ENCODE measurements around the gene NSD2.

Gene NSD2

GRCh38 chr4:1855333-1856070 lies 15.7 kb upstream of the NSD2 start:
- peak overlapping the region; percentile 79 to 87 for H3K4me3 ChIP-seq (ENCODE audit: low read depth in 1 of 2, low read length in 2 of 2)
- no peaks in the 10 kb centered on the region for H3K27me3 ChIP-seq (ENCODE audit: control insufficient read depth in 1 of 2, insufficient read depth in 2 of 2, low read length in 2 of 2)
- peak overlapping the region; percentile 35 for H3K27ac ChIP-seq (ENCODE audit: low read depth, low read length)
- peaks cover 41 to 52% of the 10 kb centered on the region in 2 donors for H3K4me1 ChIP-seq (ENCODE audit: control insufficient read depth in 1 of 2, insufficient read depth in 2 of 2, low read length in 2 of 2)
- peak overlapping the region; percentile 70 to 89 for H3K9ac ChIP-seq (ENCODE audit: low read depth in 1 of 2, low read length in 2 of 2)
- no peaks in the 10 kb centered on the region for H3K9me3 ChIP-seq (ENCODE audit: control insufficient read depth in 1 of 2, low read length in 2 of 2)
- no peaks in the 10 kb centered on the region for H3K36me3 ChIP-seq (ENCODE audit: control insufficient read depth in 1 of 2, insufficient read depth in 2 of 2, low read length in 2 of 2)

- H3K4me1 ChIP-seq (ENCODE audit: control insufficient read depth in 1 of 2, insufficient read depth in 2 of 2, low read length in 2 of 2), result peaks cover 37 to 47% of the 10 kb centered on the region in 2 donors
- no peaks in the 10 kb centered on the region for H3K27me3 ChIP-seq (ENCODE audit: control insufficient read depth in 1 of 2, insufficient read depth in 2 of 2, low read length in 2 of 2)
- H3K4me3 ChIP-seq (ENCODE audit: low read depth in 1 of 2, low read length in 2 of 2), result peak within 1 kb of the TSS; percentile 79 to 87
- peak within 1 kb of the TSS; percentile 67 for H3K27ac ChIP-seq (ENCODE audit: low read depth, low read length)
- H3K9me3 ChIP-seq (ENCODE audit: control insufficient read depth in 1 of 2, low read length in 2 of 2), result no peaks in the 10 kb centered on the region
- peak within 1 kb of the TSS; percentile 70 to 89 for H3K9ac ChIP-seq (ENCODE audit: low read depth in 1 of 2, low read length in 2 of 2)
- H3K36me3 ChIP-seq (ENCODE audit: control insufficient read depth in 1 of 2, insufficient read depth in 2 of 2, low read length in 2 of 2), result no peaks in the 10 kb centered on the region
Measured at GRCh38 chr4:1856071-1856942, 14.9 kb upstream of the NSD2 start, which contains the start of gene LETM1. LETM1 (minus strand) TSS chr4:1856156; CDS start chr4:1855950, 206 bp downstream.

- no peaks in the 10 kb centered on the region for H3K27me3 ChIP-seq (ENCODE audit: control insufficient read depth in 1 of 2, insufficient read depth in 2 of 2, low read length in 2 of 2)
- H3K9me3 ChIP-seq (ENCODE audit: control insufficient read depth in 1 of 2, low read length in 2 of 2), result no peaks in the 10 kb centered on the region
- peak overlapping the region; percentile 79 to 86 for H3K4me3 ChIP-seq (ENCODE audit: low read depth in 1 of 2, low read length in 2 of 2)
- H3K36me3 ChIP-seq (ENCODE audit: control insufficient read depth in 1 of 2, insufficient read depth in 2 of 2, low read length in 2 of 2), result no peaks in the 10 kb centered on the region
- H3K9ac ChIP-seq (ENCODE audit: low read depth in 1 of 2, low read length in 2 of 2), result peak overlapping the region; percentile 53 to 65
- peaks cover 29 to 41% of the 10 kb centered on the region in 2 donors for H3K4me1 ChIP-seq (ENCODE audit: control insufficient read depth in 1 of 2, insufficient read depth in 2 of 2, low read length in 2 of 2)
- H3K27ac ChIP-seq (ENCODE audit: low read depth, low read length), result peak overlapping the region; percentile 67
Measured at GRCh38 chr4:1856943-1857699, 14.1 kb upstream of the NSD2 start.

GRCh38 chr4:1857931-1858330 lies 13.3 kb upstream of the NSD2 start:
- H3K9me3 ChIP-seq (ENCODE audit: control insufficient read depth in 1 of 2, low read length in 2 of 2), result no peaks in the 10 kb centered on the region
- H3K4me1 ChIP-seq (ENCODE audit: control insufficient read depth in 1 of 2, insufficient read depth in 2 of 2, low read length in 2 of 2), result peaks cover 21 to 37% of the 10 kb centered on the region in 2 donors
- no peak overlapping the region for H3K9ac ChIP-seq (ENCODE audit: low read depth in 1 of 2, low read length in 2 of 2)
- H3K27ac ChIP-seq (ENCODE audit: low read depth, low read length), result no peak overlapping the region
- no peak overlapping the region for H3K4me3 ChIP-seq (ENCODE audit: low read depth in 1 of 2, low read length in 2 of 2)
- no peaks in the 10 kb centered on the region for H3K27me3 ChIP-seq (ENCODE audit: control insufficient read depth in 1 of 2, insufficient read depth in 2 of 2, low read length in 2 of 2)
- no peaks in the 10 kb centered on the region for H3K36me3 ChIP-seq (ENCODE audit: control insufficient read depth in 1 of 2, insufficient read depth in 2 of 2, low read length in 2 of 2)

- Histone ChIP-seq H3K27ac (ENCODE audit: low read depth, low read length) (no peak overlapping the region), H3K4me3 (ENCODE audit: low read depth in 1 of 2, low read length in 2 of 2) (no peak overlapping the region), H3K36me3 (ENCODE audit: control insufficient read depth in 1 of 2, insufficient read depth in 2 of 2, low read length in 2 of 2) (no peaks in the 10 kb centered on the region), H3K9ac (ENCODE audit: low read depth in 1 of 2, low read length in 2 of 2) (no peak overlapping the region), H3K9me3 (ENCODE audit: control insufficient read depth in 1 of 2, low read length in 2 of 2) (no peaks in the 10 kb centered on the region), H3K27me3 (ENCODE audit: control insufficient read depth in 1 of 2, insufficient read depth in 2 of 2, low read length in 2 of 2) (no peaks in the 10 kb centered on the region), H3K4me1 (ENCODE audit: control insufficient read depth in 1 of 2, insufficient read depth in 2 of 2, low read length in 2 of 2) (peaks cover 19 to 43% of the 10 kb centered on the region in 2 donors)
Measured at GRCh38 chr4:1859389-1859753, 11.8 kb upstream of the NSD2 start.

- Histone ChIP-seq H3K36me3 (ENCODE audit: control insufficient read depth in 1 of 2, insufficient read depth in 2 of 2, low read length in 2 of 2) (no peaks in the 10 kb centered on the region), H3K9me3 (ENCODE audit: control insufficient read depth in 1 of 2, low read length in 2 of 2) (no peaks in the 10 kb centered on the region), H3K27ac (ENCODE audit: low read depth, low read length) (no peak overlapping the region), H3K9ac (ENCODE audit: low read depth in 1 of 2, low read length in 2 of 2) (no peak overlapping the region), H3K4me3 (ENCODE audit: low read depth in 1 of 2, low read length in 2 of 2) (no peak overlapping the region), H3K4me1 (ENCODE audit: control insufficient read depth in 1 of 2, insufficient read depth in 2 of 2, low read length in 2 of 2) (peaks cover 24 to 41% of the 10 kb centered on the region in 2 donors), H3K27me3 (ENCODE audit: control insufficient read depth in 1 of 2, insufficient read depth in 2 of 2, low read length in 2 of 2) (no peaks in the 10 kb centered on the region)
Measured at GRCh38 chr4:1862055-1862911, 8.9 kb upstream of the NSD2 start.

- no peak overlapping the region for H3K9ac ChIP-seq (ENCODE audit: low read depth in 1 of 2, low read length in 2 of 2)
- no peak overlapping the region for H3K27ac ChIP-seq (ENCODE audit: low read depth, low read length)
- no peaks in the 10 kb centered on the region for H3K36me3 ChIP-seq (ENCODE audit: control insufficient read depth in 1 of 2, insufficient read depth in 2 of 2, low read length in 2 of 2)
- H3K4me3 ChIP-seq (ENCODE audit: low read depth in 1 of 2, low read length in 2 of 2), result no peak overlapping the region
- no peaks in the 10 kb centered on the region for H3K9me3 ChIP-seq (ENCODE audit: control insufficient read depth in 1 of 2, low read length in 2 of 2)
- H3K27me3 ChIP-seq (ENCODE audit: control insufficient read depth in 1 of 2, insufficient read depth in 2 of 2, low read length in 2 of 2), result no peaks in the 10 kb centered on the region
- H3K4me1 ChIP-seq (ENCODE audit: control insufficient read depth in 1 of 2, insufficient read depth in 2 of 2, low read length in 2 of 2), result peaks cover 24 to 40% of the 10 kb centered on the region in 2 donors
Measured at GRCh38 chr4:1862961-1863296, 8.3 kb upstream of the NSD2 start.

- Histone ChIP-seq H3K27me3 (ENCODE audit: control insufficient read depth in 1 of 2, insufficient read depth in 2 of 2, low read length in 2 of 2) (no peaks in the 10 kb centered on the region), H3K9ac (ENCODE audit: low read depth in 1 of 2, low read length in 2 of 2) (no peak overlapping the region), H3K36me3 (ENCODE audit: control insufficient read depth in 1 of 2, insufficient read depth in 2 of 2, low read length in 2 of 2) (no peaks in the 10 kb centered on the region), H3K4me1 (ENCODE audit: control insufficient read depth in 1 of 2, insufficient read depth in 2 of 2, low read length in 2 of 2) (peaks cover 26 to 40% of the 10 kb centered on the region in 2 donors), H3K27ac (ENCODE audit: low read depth, low read length) (no peak overlapping the region), H3K9me3 (ENCODE audit: control insufficient read depth in 1 of 2, low read length in 2 of 2) (no peaks in the 10 kb centered on the region), H3K4me3 (ENCODE audit: low read depth in 1 of 2, low read length in 2 of 2) (no peak overlapping the region)
Measured at GRCh38 chr4:1863297-1864033, 7.7 kb upstream of the NSD2 start.

Measured in duodenal mucosa (tissue), 2 donors.